ENCODE data around the gene GAS6.
"Not testable (repeated sequence)": the region's sequence is repeated elsewhere in the genome, so short reads cannot be mapped to it uniquely, and the experiment has no call there.

DNA sequence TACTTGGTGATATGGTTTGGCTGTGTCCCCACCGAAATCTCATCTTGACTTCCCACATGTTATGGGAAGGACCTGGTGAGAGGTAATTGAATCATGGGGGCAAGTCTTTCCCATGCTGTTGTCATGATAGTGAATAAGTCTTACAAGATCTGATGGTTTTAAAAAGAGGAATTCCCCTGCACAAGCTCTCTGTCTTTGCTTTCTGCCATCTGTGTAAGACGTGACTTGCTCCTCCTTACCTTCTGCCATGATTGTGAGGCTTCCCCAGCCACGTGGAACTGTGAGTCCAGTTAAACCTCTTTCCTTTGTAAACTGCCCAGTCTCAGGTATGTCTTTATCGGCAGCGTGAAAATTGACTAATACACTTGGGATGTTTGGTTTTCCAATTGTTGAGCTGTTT lies 4.0 kb upstream of the GAS6 start:
- TF ChIP-seq TEAD4 (IDR thresholded peaks at IDR 0.05; ENCODE audit: low read length); TEAD4 (CRISPR knock-in tag; IDR thresholded peaks at IDR 0.05; ENCODE audit: borderline replicate concordance); ZFX (CRISPR knock-in tag; IDR thresholded peaks at IDR 0.05); TRIM28 (IDR thresholded peaks at IDR 0.05); HNRNPK (IDR thresholded peaks at IDR 0.05; ENCODE audit: low read depth, low read length, poor library complexity, severe bottlenecking); ATF1 (CRISPR knock-in tag; IDR thresholded peaks at IDR 0.05); ATF1 (tag; IDR thresholded peaks at IDR 0.05); PRPF4 (IDR thresholded peaks at IDR 0.05; ENCODE audit: insufficient read depth, low read depth, low read length, poor library complexity, severe bottlenecking); ZNF24 (IDR thresholded peaks at IDR 0.05); BRCA1 (IDR thresholded peaks at IDR 0.05); BRCA1 (CRISPR knock-in tag; IDR thresholded peaks at IDR 0.05): not testable (repeated sequence)

Data from K562 (cell line).